ENCODE measurements around the gene GASK1B.
A peak's percentile ranks its signal among the peaks of the same experiment; 100 is the strongest.

The GASK1B gene

GRCh38 chr4:158192439-158193158, 19.8 kb upstream of the GASK1B start:
- in situ Hi-C loops (cut with MboI; ENCODE audit: low pct_unique_long_range_greater_than_20kb, low sequenced_read_pairs): no loop called here
- DNase-seq: no peak

GRCh38 chr4:158190718-158191117, 17.9 kb upstream of the GASK1B start:
- no peak for DNase-seq
- in situ Hi-C loops (cut with MboI; ENCODE audit: low pct_unique_long_range_greater_than_20kb, low sequenced_read_pairs): no loop called here

GRCh38 chr4:158189422-158189821, 16.6 kb upstream of the GASK1B start:
- in situ Hi-C loops (cut with MboI; ENCODE audit: low pct_unique_long_range_greater_than_20kb, low sequenced_read_pairs): no loop called here
- DNase-seq: no peak

DNA sequence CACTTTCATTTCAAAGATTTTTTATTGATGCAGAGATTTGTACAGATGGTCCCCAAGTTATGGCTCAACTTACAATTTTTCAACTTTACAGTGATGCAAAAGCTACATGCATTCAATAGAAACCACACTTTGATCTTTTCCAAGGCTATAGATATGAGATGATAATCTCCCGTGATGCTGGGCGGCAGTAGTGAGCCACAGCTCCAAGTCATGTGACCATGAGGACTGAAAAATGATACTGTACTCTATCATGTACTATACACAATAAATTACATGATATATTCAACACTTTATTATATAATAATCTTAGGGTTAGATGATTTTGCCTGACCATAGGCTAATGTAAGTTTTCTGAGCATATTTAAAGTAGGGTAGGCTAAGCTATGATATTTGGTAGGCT, 14.0 kb upstream of the GASK1B start:
- in situ Hi-C loops (cut with MboI; ENCODE audit: low pct_unique_long_range_greater_than_20kb, low sequenced_read_pairs): no loop called here
- DNase-seq: no peak

GRCh38 chr4:158182736-158183135, 9.9 kb upstream of the GASK1B start:
- in situ Hi-C loops (cut with MboI; ENCODE audit: low pct_unique_long_range_greater_than_20kb, low sequenced_read_pairs): no loop called here

GRCh38 chr4:158181906-158182305, 9.1 kb upstream of the GASK1B start:
- no peak for DNase-seq
- in situ Hi-C loops (cut with MboI; ENCODE audit: low pct_unique_long_range_greater_than_20kb, low sequenced_read_pairs): no loop called here

More at GRCh38 chr4:158182736-158183135, 9.9 kb upstream of the GASK1B start:
- DNase-seq: no peak

GRCh38 chr4:158179465-158179864, 6.6 kb upstream of the GASK1B start:
- in situ Hi-C loops (cut with MboI; ENCODE audit: low pct_unique_long_range_greater_than_20kb, low sequenced_read_pairs): no loop called here
- no peak for DNase-seq

- in situ Hi-C loops (cut with MboI; ENCODE audit: low pct_unique_long_range_greater_than_20kb, low sequenced_read_pairs): no loop called here
- no peak for DNase-seq
Measured at GRCh38 chr4:158176776-158177175, 4.0 kb upstream of the GASK1B start.

DNA sequence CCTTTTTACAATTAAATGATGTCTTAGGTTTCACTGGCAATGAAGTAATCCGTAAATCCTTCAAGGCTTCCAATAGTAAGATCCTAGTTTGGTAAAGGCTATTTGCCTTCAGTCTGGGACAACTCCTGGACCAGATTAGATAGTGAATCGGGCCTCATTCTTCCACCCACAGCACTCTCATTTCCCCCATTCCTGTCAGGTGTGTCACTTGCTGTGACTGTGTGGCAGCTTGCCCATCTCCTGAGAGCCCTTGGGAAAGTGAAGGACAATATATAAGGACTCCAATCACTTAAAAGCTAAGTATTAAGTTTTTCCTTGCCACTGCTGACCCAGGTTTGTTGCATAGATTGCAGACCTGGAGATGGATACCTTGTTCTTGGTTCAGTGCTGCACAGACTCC, 3.3 kb upstream of the GASK1B start:
- DNase-seq: no peak
- in situ Hi-C loops (cut with MboI; ENCODE audit: low pct_unique_long_range_greater_than_20kb, low sequenced_read_pairs): no loop called here

GRCh38 chr4:158170691-158171561, 1.9 kb downstream of the GASK1B start:
- no peak for DNase-seq
- in situ Hi-C loops (cut with MboI; ENCODE audit: low pct_unique_long_range_greater_than_20kb, low sequenced_read_pairs): loop anchor here (25.0 kb wide), 1 partner anchor 159 kb away; no protein-coding TSS in a partner anchor

DNA sequence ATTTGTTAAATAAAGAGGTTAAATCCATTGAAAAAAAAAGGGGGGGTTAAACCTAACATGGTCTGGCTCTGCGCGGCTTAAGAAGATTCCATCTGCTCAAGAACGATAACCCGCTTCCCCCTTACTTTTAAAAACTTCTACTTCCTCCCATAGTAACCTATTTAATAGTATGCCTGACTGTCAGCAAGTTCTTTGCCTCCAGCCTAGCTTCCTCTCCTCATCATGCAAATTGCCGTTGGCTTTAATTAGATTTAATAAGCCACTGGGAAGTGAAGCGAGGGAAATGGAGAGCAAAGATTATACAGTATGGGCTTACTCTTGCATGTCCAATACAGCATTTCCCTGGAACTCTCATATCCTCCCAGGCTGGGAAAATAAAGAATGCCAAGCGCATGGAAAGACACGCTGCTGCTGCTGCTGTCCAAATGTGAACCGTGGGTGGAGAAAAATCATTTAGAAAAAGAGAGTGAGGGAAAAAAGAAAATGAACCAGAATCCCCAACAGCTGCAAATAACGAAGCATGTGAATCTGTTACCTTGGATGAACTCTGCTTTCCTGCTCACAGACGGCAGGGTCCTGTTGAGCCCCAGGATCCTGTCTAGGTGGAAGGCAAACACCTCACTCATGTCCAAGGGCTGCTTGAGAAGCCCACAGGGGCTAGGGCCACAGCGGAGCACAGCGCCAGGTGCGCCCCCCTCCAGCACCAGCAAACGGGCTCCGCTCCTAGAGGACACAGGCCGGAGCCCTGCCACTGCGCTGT, 2.7 kb downstream of the GASK1B start:
- peak; percentile 71 for DNase-seq
- in situ Hi-C loops (cut with MboI; ENCODE audit: low pct_unique_long_range_greater_than_20kb, low sequenced_read_pairs): loop anchor here (25.0 kb wide), 1 partner anchor 158 kb away; no protein-coding TSS in a partner anchor

DNA sequence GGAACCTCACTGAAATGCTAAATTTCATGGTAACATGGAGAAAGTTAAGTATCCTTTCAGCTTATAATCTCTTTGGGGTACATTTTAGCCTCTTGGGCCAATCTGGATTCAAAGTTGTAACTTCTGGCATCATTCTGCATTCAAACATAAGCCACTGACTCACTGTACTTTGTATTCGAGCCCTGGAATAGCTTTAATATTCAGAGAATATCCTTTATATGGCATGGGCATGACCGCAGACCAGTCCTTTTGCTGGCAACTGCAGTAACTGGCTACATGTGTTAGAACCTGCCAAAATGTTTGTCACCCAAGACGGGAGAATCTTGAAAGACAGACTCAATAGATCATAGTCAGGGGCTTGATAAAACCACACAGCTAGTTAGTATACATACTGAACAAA, 3.3 kb downstream of the GASK1B start:
- in situ Hi-C loops (cut with MboI; ENCODE audit: low pct_unique_long_range_greater_than_20kb, low sequenced_read_pairs): loop anchor here (25.0 kb wide), 1 partner anchor 157 kb away; no protein-coding TSS in a partner anchor
- DNase-seq: no peak

DNA sequence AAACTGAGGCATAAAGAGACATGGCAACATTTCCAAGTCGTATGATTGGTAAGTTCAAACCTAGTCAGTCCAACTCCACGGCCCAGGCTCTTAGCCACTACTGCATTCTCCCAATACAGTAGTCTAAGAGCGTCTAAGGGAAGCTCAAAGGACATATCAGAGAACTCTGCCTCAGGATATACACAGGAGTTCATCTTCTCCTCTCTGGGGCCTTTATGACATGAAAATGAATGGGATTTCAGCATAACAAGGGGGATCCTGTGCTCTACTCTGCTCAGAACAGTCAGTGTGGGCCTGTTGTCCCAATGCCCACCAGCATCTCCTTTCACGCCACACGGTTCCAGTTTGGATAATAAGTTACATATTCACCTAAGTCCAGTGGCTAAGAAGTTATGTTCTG, 4.2 kb downstream of the GASK1B start:
- in situ Hi-C loops (cut with MboI; ENCODE audit: low pct_unique_long_range_greater_than_20kb, low sequenced_read_pairs): loop anchor here (25.0 kb wide), 1 partner anchor 156 kb away; no protein-coding TSS in a partner anchor
- DNase-seq: no peak

GRCh38 chr4:158166701-158167100, 6.1 kb downstream of the GASK1B start:
- DNase-seq: no peak
- in situ Hi-C loops (cut with MboI; ENCODE audit: low pct_unique_long_range_greater_than_20kb, low sequenced_read_pairs): loop anchor here (25.0 kb wide), 1 partner anchor 154 kb away; no protein-coding TSS in a partner anchor

GRCh38 chr4:158164768-158165213, 8.0 kb downstream of the GASK1B start:
- in situ Hi-C loops (cut with MboI; ENCODE audit: low pct_unique_long_range_greater_than_20kb, low sequenced_read_pairs): loop anchor here (25.0 kb wide), 1 partner anchor 152 kb away; no protein-coding TSS in a partner anchor

GRCh38 chr4:158163941-158164767, 8.7 kb downstream of the GASK1B start:
- in situ Hi-C loops (cut with MboI; ENCODE audit: low pct_unique_long_range_greater_than_20kb, low sequenced_read_pairs): loop anchor here (25.0 kb wide), 1 partner anchor 152 kb away; no protein-coding TSS in a partner anchor
- no peak for DNase-seq

More at GRCh38 chr4:158164768-158165213, 8.0 kb downstream of the GASK1B start:
- DNase-seq: no peak

DNA sequence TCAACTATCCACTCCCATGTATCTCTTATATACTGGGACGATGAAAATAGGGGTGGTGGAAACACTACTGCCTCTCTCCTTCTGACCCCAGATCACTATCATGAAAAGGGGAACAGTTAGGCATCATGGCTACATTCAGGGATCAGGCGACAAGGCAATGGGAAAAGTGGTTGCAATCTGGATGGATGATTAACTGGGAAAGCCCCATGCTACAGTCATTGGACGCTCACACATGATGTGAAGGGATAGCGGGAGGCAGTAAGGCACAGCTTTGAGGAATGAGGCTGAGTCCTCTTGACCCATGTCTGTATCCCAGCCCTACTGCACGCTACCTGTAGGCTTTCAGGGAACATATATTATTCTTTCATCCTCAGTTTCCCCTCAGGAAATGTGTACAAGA, 10.2 kb downstream of the GASK1B start:
- in situ Hi-C loops (cut with MboI; ENCODE audit: low pct_unique_long_range_greater_than_20kb, low sequenced_read_pairs): loop anchor here (25.0 kb wide), 1 partner anchor 150 kb away; no protein-coding TSS in a partner anchor

More for the DNA sequence above, 10.2 kb downstream of the GASK1B start:
- no peak for DNase-seq
